Duodenal mucosa (tissue), 2 donors: Measurements from ENCODE around the gene KCTD7.
"Not testable (repeated sequence)": the region's sequence is repeated elsewhere in the genome, so short reads cannot be mapped to it uniquely, and the experiment has no call there.

Experiments used
- H3K27ac ChIP-seq: one replicate; pipeline ENCODE4 v1.7.0; 2013; ENCODE audit warnings: low read depth, low read length
- H3K27me3 ChIP-seq, 2 donors: one replicate each; pipeline ENCODE4 v1.7.0; 2013; ENCODE audit warnings: low read length in 2 of 2, control low read depth in 1 of 2; ENCODE audit not compliant: insufficient read depth in 2 of 2, control insufficient read depth in 1 of 2
- H3K36me3 ChIP-seq, 2 donors: one replicate each; pipeline ENCODE4 v1.7.0; 2013; ENCODE audit warnings: low read length in 2 of 2, control low read depth in 1 of 2; ENCODE audit not compliant: insufficient read depth in 2 of 2, control insufficient read depth in 1 of 2
- H3K4me1 ChIP-seq, 2 donors: one replicate each; pipeline ENCODE4 v1.7.0; 2013; ENCODE audit warnings: low read length in 2 of 2, control low read depth in 1 of 2; ENCODE audit not compliant: insufficient read depth in 2 of 2, control insufficient read depth in 1 of 2
- H3K4me3 ChIP-seq, 2 donors: one replicate each; pipeline ENCODE4 v1.7.0; 2013; ENCODE audit warnings: low read length in 2 of 2, low read depth in 1 of 2
- H3K9ac ChIP-seq, 2 donors: one replicate each; pipeline ENCODE4 v1.7.0; 2013; ENCODE audit warnings: low read length in 2 of 2, low read depth in 1 of 2
- H3K9me3 ChIP-seq, 2 donors: one replicate each; pipeline ENCODE4 v1.7.0; 2013; ENCODE audit warnings: low read length in 2 of 2, control low read depth in 1 of 2; ENCODE audit not compliant: control insufficient read depth in 1 of 2

Gene KCTD7

GRCh38 chr7:66653719-66654274 lies 25.1 kb downstream of the KCTD7 start:
- H3K36me3 ChIP-seq, H3K27me3 ChIP-seq, H3K4me1 ChIP-seq, H3K9me3 ChIP-seq: not testable (repeated sequence)
- H3K4me3 ChIP-seq = peak overlapping the region; percentile 85 to 87
- H3K9ac ChIP-seq = peak overlapping the region; percentile 82 to 95
- peak overlapping the region; percentile 99 for H3K27ac ChIP-seq

- peaks cover 0 to 6% of the 10 kb centered on the region in 2 donors for H3K4me1 ChIP-seq
- peak overlapping the region; percentile 99 for H3K27ac ChIP-seq
- H3K9me3 ChIP-seq = no peaks in the 10 kb centered on the region
- H3K9ac ChIP-seq = peak overlapping the region; percentile 82 to 95
- peak overlapping the region; percentile 85 to 87 for H3K4me3 ChIP-seq
- H3K27me3 ChIP-seq = no peaks in the 10 kb centered on the region
- H3K36me3 ChIP-seq = no peaks in the 10 kb centered on the region
These were observed 25.8 kb downstream of the KCTD7 start for GRCh38 chr7:66654275-66655112.

DNA sequence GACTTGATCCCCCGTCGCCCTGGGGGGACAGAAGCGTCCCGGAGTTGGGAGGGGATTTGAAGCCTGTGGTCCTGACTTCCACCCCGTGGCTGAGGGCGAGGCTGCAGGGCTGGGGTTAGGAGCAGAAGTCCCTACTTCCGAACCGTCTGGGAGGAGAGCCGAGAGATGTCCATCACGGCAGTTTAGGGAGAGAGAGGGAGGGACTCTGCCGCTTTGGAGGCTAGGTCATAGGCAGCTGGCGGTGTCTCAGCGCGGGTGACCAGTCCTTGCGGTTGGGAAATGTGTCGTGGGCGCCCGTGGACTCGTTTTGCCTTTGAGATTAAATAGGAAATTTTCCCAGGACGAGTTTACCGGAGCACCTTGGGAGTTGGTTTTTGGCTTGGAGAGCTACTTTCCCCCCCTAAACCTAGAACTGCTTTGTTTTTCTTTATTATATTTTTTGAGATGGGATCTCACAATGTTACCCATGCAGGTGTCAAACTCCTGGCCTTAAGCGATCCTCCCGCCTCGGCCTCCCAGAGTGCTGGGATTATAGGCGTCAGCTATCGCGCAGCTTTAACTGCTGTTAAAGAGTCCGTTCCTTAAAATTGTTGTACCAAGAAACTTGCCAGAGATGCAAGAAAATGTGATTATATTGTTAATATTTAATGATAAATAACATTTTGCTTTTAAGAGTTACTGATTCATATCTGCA lies 26.6 kb downstream of the KCTD7 start:
- H3K4me3 ChIP-seq = peak overlapping the region; percentile 85 to 87
- not testable (repeated sequence) for H3K9me3 ChIP-seq, H3K4me1 ChIP-seq, H3K27me3 ChIP-seq, H3K36me3 ChIP-seq
- H3K27ac ChIP-seq = peak overlapping the region; percentile 99
- peak overlapping the region; percentile 82 to 95 for H3K9ac ChIP-seq

DNA sequence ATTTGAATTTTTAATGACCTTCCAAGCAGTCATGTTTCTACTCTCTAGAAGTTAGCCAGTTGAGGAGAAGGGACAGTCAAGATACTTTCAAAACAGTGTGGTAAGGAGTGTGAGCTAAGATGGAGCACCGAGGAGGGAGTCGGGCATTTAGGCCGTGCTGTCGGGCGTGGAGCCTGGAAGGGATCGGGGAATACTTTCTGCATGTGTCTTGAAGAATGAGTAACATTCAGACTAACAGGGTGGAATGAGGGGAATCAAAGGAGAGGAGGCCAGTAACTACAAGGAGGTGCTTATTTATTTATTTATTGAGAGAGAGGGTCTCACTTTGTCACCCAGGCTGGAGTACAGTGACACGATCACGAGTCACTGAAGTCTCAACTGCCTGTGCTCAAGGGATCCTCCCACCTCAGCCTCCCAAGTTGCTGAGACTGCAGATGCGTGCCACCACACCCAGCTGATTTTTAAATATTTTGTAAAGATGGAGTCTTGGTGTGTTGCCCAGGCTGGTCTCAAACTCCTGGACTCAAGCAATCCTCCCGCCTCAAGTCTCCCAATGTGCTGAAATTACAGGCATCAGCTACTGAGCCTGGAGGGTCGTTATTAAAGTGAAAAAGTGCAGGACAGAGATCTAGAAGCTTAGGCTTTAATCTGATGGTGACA lies 27.3 kb downstream of the KCTD7 start:
- not testable (repeated sequence) for H3K36me3 ChIP-seq, H3K4me1 ChIP-seq, H3K27me3 ChIP-seq, H3K9ac ChIP-seq, H3K4me3 ChIP-seq, H3K9me3 ChIP-seq, H3K27ac ChIP-seq

GRCh38 chr7:66657798-66658197 lies 29.1 kb downstream of the KCTD7 start:
- Histone ChIP-seq H3K4me3 (no peak overlapping the region), H3K9ac (no peak overlapping the region), H3K9me3 (no peaks in the 10 kb centered on the region)

DNA sequence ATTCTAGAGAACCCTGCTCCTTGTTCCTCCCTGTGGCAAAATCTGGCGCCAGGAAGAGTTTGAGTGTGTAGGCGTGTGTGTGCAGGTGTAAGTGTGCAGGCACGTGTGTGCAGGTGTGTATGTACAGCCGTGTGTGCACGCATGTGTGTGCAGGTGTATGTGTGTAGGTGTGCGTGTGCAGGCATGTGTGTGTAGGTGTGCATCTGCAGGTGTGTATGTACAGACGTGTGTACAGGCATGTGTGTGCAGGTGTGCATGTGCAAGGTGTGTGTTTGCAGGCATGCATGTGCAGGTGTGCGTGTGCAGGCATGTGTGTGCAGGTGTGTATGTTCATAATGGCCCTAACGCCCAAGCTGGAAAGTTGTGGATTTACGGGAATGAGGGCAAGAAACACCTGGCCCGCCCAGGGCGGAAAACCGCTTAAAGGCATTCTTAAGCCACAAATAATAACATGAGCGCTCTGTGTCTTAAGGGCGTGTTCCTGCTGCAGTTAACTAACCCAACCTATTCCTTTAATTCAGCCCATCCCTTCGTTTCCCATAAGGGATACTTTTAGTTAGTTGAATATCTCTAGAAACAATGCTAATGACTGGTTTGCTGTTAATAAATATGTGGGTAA lies 34.1 kb downstream of the KCTD7 start:
- Histone ChIP-seq H3K36me3 (peaks cover 0 to 3% of the 10 kb centered on the region in 2 donors), H3K27ac (no peak overlapping the region), H3K4me3 (no peak overlapping the region), H3K4me1 (no peaks in the 10 kb centered on the region), H3K9ac (no peak overlapping the region), H3K9me3 (no peaks in the 10 kb centered on the region), H3K27me3 (no peaks in the 10 kb centered on the region)

More at GRCh38 chr7:66657798-66658197, 29.1 kb downstream of the KCTD7 start:
- Histone ChIP-seq H3K36me3 (peaks cover 0 to 3% of the 10 kb centered on the region in 2 donors), H3K27me3 (no peaks in the 10 kb centered on the region), H3K27ac (no peak overlapping the region), H3K4me1 (peaks cover 0 to 6% of the 10 kb centered on the region in 2 donors)

GRCh38 chr7:66664590-66665293 lies 36.1 kb downstream of the KCTD7 start:
- no peak overlapping the region for H3K4me3 ChIP-seq

DNA sequence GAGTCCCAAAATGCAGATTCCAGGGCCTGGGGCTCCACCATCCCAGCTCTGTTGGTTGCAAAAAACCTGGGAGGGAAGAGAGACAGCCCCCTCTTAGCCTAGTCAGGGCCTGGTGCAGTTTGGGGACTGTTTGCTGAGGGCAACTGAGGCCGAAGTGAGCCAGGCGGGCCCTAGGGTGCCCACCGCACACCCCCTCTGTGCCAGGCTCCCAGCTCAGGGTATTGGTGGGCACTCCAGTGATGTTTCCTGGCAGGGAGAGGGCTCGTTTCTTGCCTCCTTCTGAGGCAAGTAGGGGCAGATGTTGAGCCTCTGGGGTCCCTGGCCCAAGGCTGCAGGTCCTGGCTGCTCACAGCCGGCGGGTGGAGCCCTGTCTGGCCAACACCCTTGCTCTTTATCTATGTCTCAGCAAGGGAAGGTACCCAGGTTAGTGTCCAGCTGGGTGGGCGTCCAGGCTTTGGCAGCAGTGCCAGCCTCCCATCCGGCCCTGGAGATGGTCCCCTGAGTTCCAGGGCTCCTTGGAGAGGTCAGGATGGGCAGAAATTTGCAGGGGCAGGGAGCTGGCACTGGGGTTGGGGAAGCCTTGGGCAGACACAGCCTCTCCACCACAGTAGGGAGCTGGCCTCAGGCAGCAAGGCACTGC lies 37.8 kb downstream of the KCTD7 start:
- peaks cover 2 to 3% of the 10 kb centered on the region in 2 donors for H3K36me3 ChIP-seq
- no peak overlapping the region for H3K4me3 ChIP-seq
- no peak overlapping the region for H3K27ac ChIP-seq
- H3K4me1 ChIP-seq = peaks cover 0 to 3% of the 10 kb centered on the region in 2 donors
- no peak overlapping the region for H3K9ac ChIP-seq
- no peaks in the 10 kb centered on the region for H3K9me3 ChIP-seq
- H3K27me3 ChIP-seq = no peaks in the 10 kb centered on the region

More at GRCh38 chr7:66664590-66665293, 36.1 kb downstream of the KCTD7 start:
- Histone ChIP-seq H3K9ac (no peak overlapping the region), H3K9me3 (no peaks in the 10 kb centered on the region), H3K4me1 (peaks cover 0 to 3% of the 10 kb centered on the region in 2 donors), H3K36me3 (peaks cover 2 to 3% of the 10 kb centered on the region in 2 donors), H3K27me3 (no peaks in the 10 kb centered on the region), H3K27ac (no peak overlapping the region)
